Naive thymus-derived CD4-positive, alpha-beta T cell (primary cell): ENCODE measurements around the gene AMMECR1L. TPM values are rescaled to one million over a fixed set of nuclear protein-coding genes. Genes with fewer than 3 reads are reported as not detected.

Source experiments
- ATAC-seq: fragments of 150-1000 bp; cut with Tn5 transposase; 2 replicates; pipeline ENCODE4 v1.10.0; 2021; ENCODE audit warnings: mild to moderate bottlenecking, moderate library complexity
- CTCF ChIA-PET: fragments of 350-600 bp; sonication (Branson Sonifier 250); formaldehyde crosslinking; loops from one replicate; lab custom pipeline; 2021; ENCODE audit warnings: antibody characterized with exemption; lab: Charles Lee
- POLR2A ChIA-PET: fragments of 350-600 bp; sonication (Branson Sonifier 250); formaldehyde crosslinking; loops from one replicate; lab custom pipeline; 2021; ENCODE audit warnings: antibody characterized with exemption, inconsistent platforms; lab: Charles Lee
- DNase-seq, 9 donors: peaks; one replicate each; pipeline versions ENCODE4 v3.0.0 to v3.0.0-alpha.2; 2020 to 2022; ENCODE audit warnings: mixed read lengths in 1 of 9
- H3K27ac ChIP-seq: one replicate; pipeline ENCODE4 v1.7.0; 2013; ENCODE audit warnings: mild to moderate bottlenecking, low read depth, low read length, moderate library complexity
- H3K27me3 ChIP-seq, 2 donors: one replicate each; pipeline ENCODE4 v1.7.0; 2013; ENCODE audit warnings: low read length in 2 of 2, mild to moderate bottlenecking in 2 of 2, moderate library complexity in 2 of 2; ENCODE audit not compliant: control insufficient read depth in 2 of 2, insufficient read depth in 2 of 2
- H3K36me3 ChIP-seq, 3 experiments: 1 replicate in 2 of 3; 2 replicates in 1 of 3; pipeline ENCODE4 v1.7.0; 2013; ENCODE audit warnings: low read length in 3 of 3, mild to moderate bottlenecking in 3 of 3, moderate library complexity in 1 of 3; ENCODE audit not compliant: insufficient read depth in 3 of 3, control insufficient read depth in 2 of 3
- H3K4me1 ChIP-seq, 2 donors: one replicate each; pipeline ENCODE4 v1.7.0; 2013; ENCODE audit warnings: low read length in 2 of 2, mild to moderate bottlenecking in 2 of 2, moderate library complexity in 1 of 2; ENCODE audit not compliant: control insufficient read depth in 2 of 2, insufficient read depth in 2 of 2
- H3K4me3 ChIP-seq: 2 replicates; pipeline ENCODE4 v1.7.0; 2013; ENCODE audit warnings: mild to moderate bottlenecking, low read length
- H3K9me3 ChIP-seq, 3 experiments: 1 replicate in 2 of 3; 2 replicates in 1 of 3; pipeline ENCODE4 v1.7.0; 2013; ENCODE audit warnings: low read length in 3 of 3; ENCODE audit not compliant: control insufficient read depth in 2 of 3
- H3K27ac Mint-ChIP-seq, 9 donors: one replicate each; pipeline ENCODE4 v1.8.0; 2020 to 2022; ENCODE audit warnings: mixed read lengths in 9 of 9, mild to moderate bottlenecking in 8 of 9, moderate library complexity in 5 of 9, inconsistent platforms in 2 of 9
- H3K27me3 Mint-ChIP-seq, 5 donors: one replicate each; pipeline ENCODE4 v1.8.0; 2021 to 2022; ENCODE audit warnings: mixed read lengths in 5 of 5, mild to moderate bottlenecking in 1 of 5
- H3K36me3 Mint-ChIP-seq, 5 donors: one replicate each; pipeline ENCODE4 v1.8.0; 2020 to 2022; ENCODE audit warnings: mixed read lengths in 5 of 5, mild to moderate bottlenecking in 3 of 5, inconsistent platforms in 1 of 5
- H3K4me1 Mint-ChIP-seq, 7 donors: one replicate each; pipeline ENCODE4 v1.8.0; 2020 to 2022; ENCODE audit warnings: mixed read lengths in 7 of 7, mild to moderate bottlenecking in 3 of 7, inconsistent platforms in 1 of 7
- H3K4me3 Mint-ChIP-seq, 10 donors: one replicate each; pipeline ENCODE4 v1.8.0; 2020 to 2022; ENCODE audit warnings: mild to moderate bottlenecking in 10 of 10, mixed read lengths in 10 of 10, moderate library complexity in 6 of 10, inconsistent platforms in 2 of 10
- H3K9me3 Mint-ChIP-seq, 11 donors: one replicate each; pipeline ENCODE4 v1.8.0; 2020 to 2022; ENCODE audit warnings: mixed read lengths in 11 of 11, mild to moderate bottlenecking in 4 of 11, inconsistent platforms in 1 of 11, moderate library complexity in 1 of 11
- intact Hi-C, 2 donors: fragments of 100-400 bp; cut with micrococcal nuclease; formaldehyde crosslinking; loops; one replicate each; pipeline ENCODE4 v1.15.1; 2023
- polyA plus RNA-seq, 2 donors: library from polyadenylated mRNA; unstranded; fragments of 300-500 nt; fragmentation: Illumina TruSeq; gene quantifications; one replicate each; pipeline ENCODE4 v1.2.3, GENCODE V29; 2021
- total RNA-seq, 6 experiments: library from RNA in 5 of 6; stranded (reverse) in 5 of 6; gene quantifications; 1 replicate in 5 of 6; 2 replicates in 1 of 6; pipeline ENCODE4 v1.2.3 and lab custom pipeline; 2021 to 2026

The AMMECR1L gene
- total and polyA plus RNA-seq, 7 experiments from 2014 or later: 4.4 to 17.2 (median 12.0) TPM

DNA sequence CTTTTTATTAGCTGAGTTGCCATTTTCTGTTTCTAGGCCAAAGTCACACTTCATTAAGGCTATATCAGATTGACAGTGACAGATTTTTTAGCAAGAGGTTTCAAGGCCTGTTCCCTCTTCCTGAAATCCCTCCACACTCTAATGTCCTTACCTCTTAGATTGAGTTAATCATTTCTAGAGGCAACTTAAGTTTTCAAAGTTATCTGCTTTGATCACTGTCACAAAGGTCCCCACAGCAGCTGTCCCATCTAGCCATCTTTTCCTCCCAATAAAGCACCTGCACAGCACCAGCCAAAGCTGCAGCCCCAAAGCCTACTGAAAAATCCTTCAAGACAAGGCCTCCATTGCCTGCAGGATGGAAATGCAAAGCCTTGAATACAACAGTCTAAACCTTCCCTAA, 13.4 kb downstream of the AMMECR1L start:
- Mint-ChIP-seq H3K4me1 (peaks cover 25 to 43% (median 34%) of the 10 kb centered on the region in 7 donors), H3K27ac (peak overlapping the region in 4 of 9 donors; percentile 24 to 67 (median 42)), H3K36me3 (peaks cover 7 to 45% (median 20%) of the 10 kb centered on the region in 5 donors), H3K9me3 (no peaks in the 10 kb centered on the region), H3K4me3 (no peak overlapping the region), H3K27me3 (no peaks in the 10 kb centered on the region)
- ChIA-PET POLR2A (no interaction called here), CTCF (no interaction called here)
- no peaks in the 10 kb centered on the region for H3K9me3 ChIP-seq
- H3K4me3 ChIP-seq: no peak overlapping the region
- DNase-seq: no peak
- intact Hi-C loops: no loop called here
- H3K27ac ChIP-seq: no peak overlapping the region
- peaks cover 6 to 67% (median 16%) of the 10 kb centered on the region in 3 experiments for H3K36me3 ChIP-seq
- no peak for ATAC-seq
- H3K27me3 ChIP-seq: no peaks in the 10 kb centered on the region
- H3K4me1 ChIP-seq: peaks cover 0 to 10% of the 10 kb centered on the region in 2 donors

GRCh38 chr2:127865926-127866325, 19.8 kb downstream of the AMMECR1L start:
- H3K4me3 Mint-ChIP-seq: no peak overlapping the region
- DNase-seq (no peak), ATAC-seq (no peak)
- no peaks in the 10 kb centered on the region for H3K9me3 ChIP-seq
- no peak overlapping the region for H3K27ac Mint-ChIP-seq
- CTCF ChIA-PET: no interaction called here
- intact Hi-C loops: no loop called here
- POLR2A ChIA-PET: no interaction called here
- H3K9me3 Mint-ChIP-seq: no peaks in the 10 kb centered on the region
- H3K27me3 ChIP-seq: no peaks in the 10 kb centered on the region
- no peaks in the 10 kb centered on the region for H3K27me3 Mint-ChIP-seq
- no peak overlapping the region for H3K4me3 ChIP-seq
- H3K4me1 ChIP-seq: no peaks in the 10 kb centered on the region
- peaks cover 6 to 67% (median 10%) of the 10 kb centered on the region in 3 experiments for H3K36me3 ChIP-seq
- no peak overlapping the region for H3K27ac ChIP-seq
- peaks cover 8 to 56% (median 18%) of the 10 kb centered on the region in 5 donors for H3K36me3 Mint-ChIP-seq
- peaks cover 0 to 1% (median 0%) of the 10 kb centered on the region in 7 donors for H3K4me1 Mint-ChIP-seq

- Histone ChIP-seq H3K27me3 (no peaks in the 10 kb centered on the region), H3K27ac (no peak overlapping the region), H3K4me1 (no peaks in the 10 kb centered on the region), H3K9me3 (no peaks in the 10 kb centered on the region), H3K4me3 (no peak overlapping the region), H3K36me3 (peaks cover 0 to 57% (median 10%) of the 10 kb centered on the region in 3 experiments)
- peaks cover 8 to 52% (median 18%) of the 10 kb centered on the region in 5 donors for H3K36me3 Mint-ChIP-seq
- POLR2A ChIA-PET: no interaction called here
- H3K9me3 Mint-ChIP-seq: no peaks in the 10 kb centered on the region
- H3K27me3 Mint-ChIP-seq: no peaks in the 10 kb centered on the region
- H3K27ac Mint-ChIP-seq: peak overlapping the region in 3 of 9 donors; percentile 25 to 71 (median 41)
- CTCF ChIA-PET: no interaction called here
- ATAC-seq: no peak
- H3K4me3 Mint-ChIP-seq: no peak overlapping the region
- no peak for DNase-seq
- H3K4me1 Mint-ChIP-seq: peaks cover under 1 to 8% (median 1%) of the 10 kb centered on the region in 7 donors
- intact Hi-C loops: no loop called here
Measured at GRCh38 chr2:127864877-127865276, 20.9 kb downstream of the AMMECR1L start.

GRCh38 chr2:127862228-127862627, 23.5 kb downstream of the AMMECR1L start:
- POLR2A ChIA-PET: interaction anchor here (0.5 kb wide), 1 partner anchor 254 kb away, joined by 3 read pairs; no protein-coding TSS in a partner anchor
- Mint-ChIP-seq H3K4me3 (no peak overlapping the region), H3K4me1 (peaks cover 6 to 23% (median 14%) of the 10 kb centered on the region in 7 donors), H3K27me3 (no peaks in the 10 kb centered on the region), H3K36me3 (peaks cover 8 to 35% (median 17%) of the 10 kb centered on the region in 5 donors), H3K27ac (no peak overlapping the region), H3K9me3 (no peaks in the 10 kb centered on the region)
- Histone ChIP-seq H3K4me3 (no peak overlapping the region), H3K36me3 (peaks cover 0 to 35% (median 0%) of the 10 kb centered on the region in 3 experiments), H3K9me3 (no peaks in the 10 kb centered on the region), H3K27ac (no peak overlapping the region), H3K4me1 (peaks cover 0 to 7% of the 10 kb centered on the region in 2 donors), H3K27me3 (no peaks in the 10 kb centered on the region)
- no peak for ATAC-seq
- intact Hi-C loops: no loop called here
- CTCF ChIA-PET: no interaction called here
- no peak for DNase-seq

DNA sequence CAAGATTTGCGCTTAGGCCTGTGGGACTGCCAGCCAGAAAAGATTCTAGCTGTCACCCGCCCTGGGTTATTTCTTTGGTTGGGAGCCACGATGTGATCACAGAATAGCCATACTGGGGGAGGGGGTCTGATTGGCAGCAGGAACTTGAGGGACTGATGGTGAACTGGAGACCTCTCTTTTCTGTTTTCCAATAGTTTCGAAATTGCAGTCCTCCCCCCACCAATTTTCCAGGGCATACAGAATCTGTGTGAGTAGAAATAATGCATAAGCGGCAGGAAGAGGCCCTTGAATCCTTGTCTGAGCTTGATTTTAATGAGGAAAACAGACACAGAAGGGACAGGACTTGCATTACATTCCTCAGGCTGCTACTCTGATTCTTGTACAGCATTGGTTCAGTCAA, 25.6 kb downstream of the AMMECR1L start:
- CTCF ChIA-PET: interaction anchor here (1.2 kb wide), 1 partner anchor 17 kb away, joined by 3 read pairs; no protein-coding TSS in a partner anchor
- Mint-ChIP-seq H3K9me3 (no peaks in the 10 kb centered on the region), H3K27ac (peak overlapping the region in 7 of 9 donors; percentile 56 to 91 (median 82)), H3K27me3 (no peaks in the 10 kb centered on the region), H3K36me3 (peaks cover 8 to 21% (median 15%) of the 10 kb centered on the region in 5 donors), H3K4me3 (peak overlapping the region in 1 of 10 donors; percentile 84), H3K4me1 (peaks cover 6 to 41% (median 25%) of the 10 kb centered on the region in 7 donors)
- Histone ChIP-seq H3K27ac (no peak overlapping the region), H3K9me3 (no peaks in the 10 kb centered on the region), H3K4me3 (no peak overlapping the region), H3K27me3 (no peaks in the 10 kb centered on the region), H3K4me1 (peaks cover 16 to 19% of the 10 kb centered on the region in 2 donors), H3K36me3 (peaks cover 0 to 16% (median 0%) of the 10 kb centered on the region in 3 experiments)
- DNase-seq (no peak), ATAC-seq (no peak)
- POLR2A ChIA-PET: interaction anchor here (1.0 to 1.1 kb wide), 2 partner anchors 23 to 231 kb away, joined by 3 read pairs; partner anchors contain the start of gene UGGT1
- intact Hi-C loops: no loop called here

DNA sequence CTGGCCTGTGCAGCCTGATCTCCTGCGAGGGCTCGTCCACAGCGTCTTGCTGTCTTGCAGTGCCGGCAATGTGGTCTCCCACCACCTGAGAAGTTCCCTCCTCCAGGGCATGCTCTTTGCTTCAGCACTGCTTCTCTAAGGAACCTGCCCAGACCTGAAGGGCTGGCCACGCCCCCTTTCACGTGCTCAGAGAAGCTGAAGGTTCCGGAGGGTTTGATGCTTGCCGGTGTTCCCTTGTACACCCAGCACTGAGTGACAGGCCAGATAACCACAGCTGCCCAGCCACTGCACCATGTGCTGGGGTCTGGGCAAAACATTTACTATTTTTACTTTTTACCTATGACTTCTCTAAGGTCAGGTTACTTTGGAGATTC, 26.1 kb downstream of the AMMECR1L start:
- peak; percentile 54 for ATAC-seq
- Mint-ChIP-seq H3K27me3 (no peaks in the 10 kb centered on the region), H3K9me3 (no peaks in the 10 kb centered on the region), H3K4me3 (peak overlapping the region; percentile 49 to 86 (median 80)), H3K4me1 (peaks cover 6 to 45% (median 29%) of the 10 kb centered on the region in 7 donors), H3K36me3 (peaks cover 4 to 16% (median 11%) of the 10 kb centered on the region in 5 donors), H3K27ac (peak overlapping the region in 8 of 9 donors; percentile 56 to 91 (median 79))
- Histone ChIP-seq H3K4me3 (no peak overlapping the region), H3K27ac (no peak overlapping the region), H3K27me3 (no peaks in the 10 kb centered on the region), H3K36me3 (peaks cover 0 to 13% (median 0%) of the 10 kb centered on the region in 3 experiments), H3K4me1 (peaks cover 20 to 22% of the 10 kb centered on the region in 2 donors), H3K9me3 (no peaks in the 10 kb centered on the region)
- ChIA-PET POLR2A (interaction anchor here (1.0 to 1.1 kb wide), 2 partner anchors 23 to 231 kb away, joined by 3 read pairs; partner anchors contain the start of gene UGGT1), CTCF (no interaction called here)
- DNase-seq: peak; percentile 35 to 84 (median 71)
- intact Hi-C loops: loop anchor here (2.0 to 10.0 kb wide), 5 partner anchors 15 to 332 kb away; partner anchors contain the start of genes AMMECR1L (in 1 of the 2), IWS1 (in 1 of the 2), SFT2D3 (in 1 of the 2) and UGGT1 (in 1 of the 2)
